PC-3 (cell line): ENCODE results near the gene MASTL. TPM values are rescaled to one million over a fixed set of nuclear protein-coding genes. Genes with fewer than 3 reads are reported as not detected.
A peak's percentile ranks its signal among the peaks of the same experiment; 100 is the strongest.

Source experiments
- ATAC-seq: fragments of 200-7000 bp; cut with Tn5 transposase; 2 replicates; pipeline ENCODE4 v1.9.1; 2020; ENCODE audit warnings: mild to moderate bottlenecking, moderate library complexity
- BruUV-seq: library from RNA; stranded (reverse); fragments of 400-500 nt; replicated peaks from 2 replicates; lab custom pipeline; 2021; lab: Mats Ljungman, UMichigan
- CTCF ChIA-PET: fragments of 300-600 bp; sonication (Branson Sonifier 250); formaldehyde crosslinking; loops from one replicate; lab custom pipeline; 2022; ENCODE audit warnings: antibody characterized with exemption; lab: Charles Lee
- POLR2A ChIA-PET: fragments of 300-600 bp; sonication (Branson Sonifier 250); formaldehyde crosslinking; loops from one replicate; lab custom pipeline; 2022; ENCODE audit warnings: antibody characterized with exemption; ENCODE audit not compliant: unreplicated experiment; lab: Charles Lee
- DNase-seq: peaks from one replicate; pipeline ENCODE4 v3.0.0-alpha.2; 2015
- H2AFZ ChIP-seq: fragments of 300-600 bp; sonication (generic); 2 replicates; pipeline ENCODE4 v1.6.0; 2016; ENCODE audit warnings: antibody characterized with exemption, low read length
- H3F3A ChIP-seq: fragments of 300-600 bp; sonication (generic); one replicate; pipeline ENCODE4 v1.6.0; 2017; ENCODE audit warnings: antibody characterized with exemption, low read length, control low read depth, mild to moderate bottlenecking; ENCODE audit not compliant: unreplicated experiment
- H3K27ac ChIP-seq: fragments of 300-600 bp; sonication (generic); 2 replicates; pipeline ENCODE4 v1.5.1; 2016; ENCODE audit warnings: mild to moderate bottlenecking, low read length
- H3K27me3 ChIP-seq: fragments of 300-600 bp; sonication (generic); 2 replicates; pipeline ENCODE4 v1.6.1; 2016; ENCODE audit warnings: low read length, mixed read lengths
- H3K36me3 ChIP-seq: fragments of 300-600 bp; sonication (generic); 2 replicates; pipeline ENCODE4 v1.6.1; 2016; ENCODE audit warnings: low read depth, mixed run types, low read length, mixed read lengths
- H3K4me1 ChIP-seq: fragments of 300-600 bp; sonication (generic); 2 replicates; pipeline ENCODE4 v1.5.1; 2016; ENCODE audit warnings: low read length; ENCODE audit not compliant: insufficient read depth
- H3K4me2 ChIP-seq: fragments of 300-600 bp; sonication (generic); 2 replicates; pipeline ENCODE4 v1.6.0; 2016; ENCODE audit warnings: low read length
- H3K4me3 ChIP-seq: fragments of 300-600 bp; sonication (generic); 2 replicates; pipeline ENCODE4 v1.5.1; 2016; ENCODE audit warnings: mild to moderate bottlenecking, low read length, mixed read lengths
- H3K79me2 ChIP-seq: fragments of 300-600 bp; sonication (generic); 2 replicates; pipeline ENCODE4 v1.6.1; 2017; ENCODE audit warnings: low read length, mixed read lengths
- H3K9ac ChIP-seq: fragments of 300-600 bp; sonication (generic); 2 replicates; pipeline ENCODE4 v1.6.0; 2016; ENCODE audit warnings: mild to moderate bottlenecking, low read length
- H3K9me2 ChIP-seq: fragments of 300-600 bp; sonication (generic); replicated peaks from 2 replicates; pipeline ENCODE4 v1.6.1; 2016; ENCODE audit warnings: mixed run types, low read length, mixed read lengths
- H3K9me3 ChIP-seq: fragments of 300-600 bp; sonication (generic); 2 replicates; pipeline ENCODE4 v1.6.1; 2016; ENCODE audit warnings: low read length, mixed read lengths
- H4K20me1 ChIP-seq: fragments of 300-600 bp; sonication (generic); 2 replicates; pipeline ENCODE4 v1.6.1; 2016; ENCODE audit warnings: low read length, mixed read lengths
- CTCF ChIP-seq: fragments of 300-600 bp; sonication (generic); conservative IDR thresholded peaks from 2 replicates; pipeline ENCODE4 v1.5.1; 2017; ENCODE audit warnings: antibody characterized with exemption, low read depth, mild to moderate bottlenecking, low read length
- EZH2 ChIP-seq: fragments of 300-600 bp; sonication (generic); IDR thresholded peaks from one replicate; pipeline ENCODE4 v1.6.1; 2017; ENCODE audit warnings: antibody characterized with exemption, mild to moderate bottlenecking, low read length; ENCODE audit not compliant: unreplicated experiment
- EZH2phosphoT487 ChIP-seq: fragments of 300-600 bp; sonication (generic); IDR thresholded peaks from 2 replicates; pipeline ENCODE4 v1.6.1; 2018; ENCODE audit warnings: mild to moderate bottlenecking, antibody characterized with exemption, low read length, borderline replicate concordance
- intact Hi-C: fragments of 100-400 bp; cut with micrococcal nuclease; formaldehyde crosslinking; loops from 2 replicates; pipeline ENCODE4 v1.9.0; 2023
- total RNA-seq: library from RNA; depleted of rRNA; stranded (reverse); fragments of >200 nt; gene quantifications from 2 replicates; pipeline ENCODE4 v1.2.3, GENCODE V29; 2014

Gene MASTL
- total RNA-seq, 1 experiment from 2014 or later = 18.6 TPM

- H3K9ac ChIP-seq = no peak overlapping the region
- H3K4me2 ChIP-seq = no peak overlapping the region
- no peaks in the 10 kb centered on the region for H3F3A ChIP-seq
- peak overlapping the region; percentile 43; the same call in 1 of the 2 replicates for H3K27ac ChIP-seq
- TF ChIP-seq CTCF = no peak
- no peak for TF ChIP-seq EZH2
- no peak for TF ChIP-seq EZH2phosphoT487
- no peaks in the 10 kb centered on the region for H3K79me2 ChIP-seq
- BruUV-seq = no TSS peak
- no peaks in the 10 kb centered on the region for H3K27me3 ChIP-seq
- no peak overlapping the region for H2AFZ ChIP-seq
- H4K20me1 ChIP-seq = no peaks in the 10 kb centered on the region
- POLR2A ChIA-PET = no interaction called here
- no peak overlapping the region for H3K4me3 ChIP-seq
- CTCF ChIA-PET = interaction anchor here (0.7 kb wide), 1 partner anchor 38 kb away, joined by 4 read pairs; the partner anchor contains the start of gene YME1L1
- H3K9me2 ChIP-seq = no peaks in the 10 kb centered on the region
- peaks cover 5% of the 10 kb centered on the region; the same call in 1 of the 2 replicates for H3K4me1 ChIP-seq
- intact Hi-C loops = loop anchor here (5.0 kb wide), 1 partner anchor 35 kb away; the partner anchor contains the start of gene MASTL
- DNase-seq (peak; percentile 82), ATAC-seq (peak; percentile 98)
- no peaks in the 10 kb centered on the region for H3K36me3 ChIP-seq
- H3K9me3 ChIP-seq = no peaks in the 10 kb centered on the region
These were observed 37.1 kb downstream of the MASTL start for GRCh38 chr10:27192284-27192683.

- H3K9me2 ChIP-seq = no peaks in the 10 kb centered on the region
- H3K4me2 ChIP-seq = no peak overlapping the region
- no peak overlapping the region for H3K4me3 ChIP-seq
- intact Hi-C loops = no loop called here
- no peak for ATAC-seq
- no peaks in the 10 kb centered on the region for H3K27me3 ChIP-seq
- BruUV-seq = no TSS peak
- H3K9ac ChIP-seq = no peak overlapping the region
- TF ChIP-seq CTCF = no peak
- H3F3A ChIP-seq = no peaks in the 10 kb centered on the region
- H3K27ac ChIP-seq = no peak overlapping the region
- DNase-seq = no peak
- CTCF ChIA-PET = no interaction called here
- H2AFZ ChIP-seq = no peak overlapping the region
- H3K36me3 ChIP-seq = peaks cover 4% of the 10 kb centered on the region; the same call in 1 of the 2 replicates
- POLR2A ChIA-PET = no interaction called here
- no peaks in the 10 kb centered on the region for H3K4me1 ChIP-seq
- no peaks in the 10 kb centered on the region for H3K9me3 ChIP-seq
- H4K20me1 ChIP-seq = no peaks in the 10 kb centered on the region
- H3K79me2 ChIP-seq = no peaks in the 10 kb centered on the region
These were observed 42.9 kb downstream of the MASTL start for GRCh38 chr10:27197980-27198620.

DNA sequence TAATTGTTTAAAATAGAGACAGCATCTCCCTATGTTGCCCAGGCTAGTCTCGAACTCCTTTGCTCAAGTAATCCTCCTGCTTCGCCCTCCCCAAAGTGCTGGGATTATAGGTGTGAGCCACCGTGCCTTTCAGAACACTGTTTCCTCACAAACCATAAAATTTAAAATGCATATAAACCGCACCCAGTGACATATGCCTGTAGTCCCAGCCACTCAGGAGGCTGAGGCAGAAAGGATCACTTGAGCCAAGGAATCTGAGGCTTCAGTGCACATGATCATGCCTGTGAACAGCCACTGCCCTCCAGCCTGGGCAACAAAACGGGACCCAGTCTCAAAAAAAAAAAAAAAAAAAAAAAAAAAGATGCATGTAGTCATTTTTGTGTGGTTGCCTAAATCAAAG is 48.7 kb downstream of the MASTL start:
- Histone ChIP-seq H3K4me1 (no peaks in the 10 kb centered on the region), H3K9ac (no peak overlapping the region), H4K20me1 (no peaks in the 10 kb centered on the region), H3K27me3 (no peaks in the 10 kb centered on the region), H3K4me2 (no peak overlapping the region), H3K4me3 (no peak overlapping the region), H3F3A (no peaks in the 10 kb centered on the region), H3K36me3 (peaks cover 4% of the 10 kb centered on the region; the same call in 1 of the 2 replicates), H3K27ac (no peak overlapping the region), H3K79me2 (no peaks in the 10 kb centered on the region), H3K9me2 (no peaks in the 10 kb centered on the region), H2AFZ (no peak overlapping the region), H3K9me3 (no peaks in the 10 kb centered on the region)
- no peak for DNase-seq
- ChIA-PET POLR2A (no interaction called here), CTCF (no interaction called here)
- intact Hi-C loops = no loop called here
- ATAC-seq = no peak
- no peak for TF ChIP-seq EZH2
- no peak for TF ChIP-seq CTCF
- TF ChIP-seq EZH2phosphoT487 = no peak
- no TSS peak for BruUV-seq
